ENCODE data around the gene MDM2. TPM values are rescaled to one million over a fixed set of nuclear protein-coding genes. Genes with fewer than 3 reads are reported as not detected.

The MDM2 gene
- total and polyA plus RNA-seq, 2 of the 8 experiments (the other 6 are each of a cell fraction or from before 2014, with no cell fraction given): 15.1 to 115 TPM

DNA sequence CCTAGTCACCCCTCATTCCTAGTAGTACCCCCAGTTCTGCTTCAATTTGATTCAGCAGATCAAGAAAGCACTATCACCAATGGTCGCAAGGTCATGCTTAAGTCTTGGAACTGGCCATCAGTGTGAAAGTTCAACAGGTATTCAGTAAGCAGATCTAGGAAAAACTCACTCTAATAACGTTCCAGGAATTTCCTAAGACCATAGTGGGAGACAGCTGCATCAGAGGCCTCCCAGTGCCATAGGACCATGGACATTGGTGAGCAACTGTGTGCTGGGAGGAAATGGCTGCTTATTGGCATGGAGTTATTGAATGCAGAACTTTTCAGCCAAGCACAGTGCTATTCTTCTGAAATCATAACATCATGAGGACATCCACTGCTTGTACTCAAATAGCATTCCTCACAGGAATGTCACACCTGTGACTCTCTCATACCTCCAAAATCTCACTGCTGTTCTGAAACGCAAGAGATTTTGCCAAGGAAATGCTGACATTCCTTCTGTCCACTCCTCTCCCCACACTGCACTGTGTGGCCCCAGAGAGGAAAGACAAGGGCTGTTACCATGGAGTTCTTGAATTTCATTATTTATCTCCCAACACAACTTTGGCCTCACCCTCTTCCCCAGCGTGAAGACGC is 30.9 kb upstream of the MDM2 start:
- no peak overlapping the region for H3K18ac ChIP-seq (ENCODE audit: extremely low read depth, low read length)
- H3K23me2 ChIP-seq (ENCODE audit: low read depth, low read length): no peaks in the 10 kb centered on the region
- no peak overlapping the region for H4K8ac ChIP-seq (ENCODE audit: extremely low read depth, insufficient read depth, low read length)
- H3K4me1 ChIP-seq (replicated peaks in 1 of 4; ENCODE audit: control insufficient read depth in 3 of 4, insufficient read depth in 4 of 4, low read length in 3 of 4): no peaks in the 10 kb centered on the region
- no peaks in the 10 kb centered on the region for H3K9me3 ChIP-seq (ENCODE audit: insufficient read depth in 2 of 2, low read depth in 1 of 2, low read length in 1 of 2)
- H2AK5ac ChIP-seq (ENCODE audit: low read depth, low read length): no peak overlapping the region
- H4K20me1 ChIP-seq (replicated peaks in 1 of 2; ENCODE audit: control insufficient read depth in 1 of 2, insufficient read depth in 2 of 2, low read length in 2 of 2): no peaks in the 10 kb centered on the region
- ChIA-PET CTCF (ENCODE audit: partially characterized antibody) (no interaction called here), POLR2A (ENCODE audit: partially characterized antibody) (interaction anchor here (0.7 to 1.5 kb wide), 2 partner anchors 9 to 117 kb away, joined by 3 to 4 read pairs; no protein-coding TSS in a partner anchor)
- H3K4me3 ChIP-seq (ENCODE audit: extremely low read depth in 1 of 4, insufficient read depth in 2 of 4, low read depth in 3 of 4, low read length in 4 of 4): no peak overlapping the region
- no peak overlapping the region for H3K14ac ChIP-seq (ENCODE audit: insufficient read length)
- no peak overlapping the region for H3K23ac ChIP-seq (ENCODE audit: insufficient read length)
- H4K5ac ChIP-seq (ENCODE audit: insufficient read length, low read depth, low read length): no peak overlapping the region
- no peak overlapping the region for H3K56ac ChIP-seq (replicated peaks; ENCODE audit: insufficient read length, low read depth, low read length)
- no peak overlapping the region for H3K9ac ChIP-seq (replicated peaks in 1 of 4; ENCODE audit: extremely low read depth in 1 of 4, low read depth in 3 of 4, low read length in 3 of 4)
- DNase-seq (ENCODE audit: low read depth in 1 of 2, low spot score in 2 of 2): no peak
- H2AFZ ChIP-seq (ENCODE audit: low read length): no peak overlapping the region
- peak overlapping the region; percentile 22 for H4K91ac ChIP-seq (replicated peaks; ENCODE audit: insufficient read length, low read length)
- H2BK120ac ChIP-seq (replicated peaks; ENCODE audit: low read depth, low read length): no peak overlapping the region
- H2BK15ac ChIP-seq (ENCODE audit: low read length): no peak overlapping the region
- no peak overlapping the region for H2BK20ac ChIP-seq (ENCODE audit: low read length)
- no peaks in the 10 kb centered on the region for H3K36me3 ChIP-seq (ENCODE audit: control insufficient read depth in 2 of 4, insufficient read depth in 4 of 4, low read length in 3 of 4)
- H2BK12ac ChIP-seq (ENCODE audit: low read depth, low read length): no peak overlapping the region
- no peaks in the 10 kb centered on the region for H3K27me3 ChIP-seq (replicated peaks in 1 of 4; ENCODE audit: control insufficient read depth in 3 of 4, extremely low read depth in 1 of 4, insufficient read depth in 3 of 4, low read length in 3 of 4)
- no peaks in the 10 kb centered on the region for H3K79me1 ChIP-seq (ENCODE audit: low read depth, low read length)
- H3K4ac ChIP-seq (replicated peaks; ENCODE audit: insufficient read length, low read depth, low read length): no peak overlapping the region
- no peaks in the 10 kb centered on the region for H3K79me2 ChIP-seq (ENCODE audit: control insufficient read depth in 1 of 2, insufficient read depth in 2 of 2, low read length in 2 of 2)
- no peak overlapping the region for H3K27ac ChIP-seq (ENCODE audit: low read depth, low read length)
- H2BK5ac ChIP-seq (ENCODE audit: low read depth, low read length): no peak overlapping the region
- FAIRE-seq: no peak
- no peak overlapping the region for H3K4me2 ChIP-seq (ENCODE audit: insufficient read depth in 1 of 2, low read depth in 2 of 2, low read length in 2 of 2)
- 77% methylated on average over 5 of the region's 5 CpGs; no CpG with 5 or more reads in 1 of the 2 experiments for WGBS, 2 experiments (ENCODE audit: extremely low coverage in 1 of 2, insufficient coverage in 1 of 2, insufficient read length in 1 of 2, insufficient replicate concordance in 2 of 2, low coverage in 1 of 2, low lambda C conversion rate in 2 of 2, missing lambda C conversion rate in 1 of 2)
- TF ChIP-seq CTBP2 (IDR thresholded peaks at IDR 0.05; ENCODE audit: borderline replicate concordance, insufficient read depth, insufficient read length, low read length) (no peak), TCF12 (IDR thresholded peaks at IDR 0.05; ENCODE audit: low read depth, low read length) (no peak), E2F6 (IDR thresholded peaks at IDR 0.05) (no peak), KDM5A (IDR thresholded peaks at IDR 0.05; ENCODE audit: low read length) (no peak), SUZ12 (IDR thresholded peaks at IDR 0.05; ENCODE audit: low read length) (no peak), EP300 (IDR thresholded peaks at IDR 0.05; ENCODE audit: borderline replicate concordance in 1 of 2, low read depth in 2 of 2, low read length in 2 of 2) (no peak), NRF1 (IDR thresholded peaks at IDR 0.05; ENCODE audit: low read depth, low read length) (no peak)

All from H1 (cell line).